CD4-positive, alpha-beta T cell treated with Interleukin-10 for 1 hour (primary cell): ENCODE measurements around the gene PRAC1.
"Not testable (repeated sequence)": the region's sequence is repeated elsewhere in the genome, so short reads cannot be mapped to it uniquely, and the experiment has no call there.

Experiments
- DNase-seq: peaks from one replicate; pipeline ENCODE4 v3.0.0-alpha.2; 2020

The PRAC1 gene

DNA sequence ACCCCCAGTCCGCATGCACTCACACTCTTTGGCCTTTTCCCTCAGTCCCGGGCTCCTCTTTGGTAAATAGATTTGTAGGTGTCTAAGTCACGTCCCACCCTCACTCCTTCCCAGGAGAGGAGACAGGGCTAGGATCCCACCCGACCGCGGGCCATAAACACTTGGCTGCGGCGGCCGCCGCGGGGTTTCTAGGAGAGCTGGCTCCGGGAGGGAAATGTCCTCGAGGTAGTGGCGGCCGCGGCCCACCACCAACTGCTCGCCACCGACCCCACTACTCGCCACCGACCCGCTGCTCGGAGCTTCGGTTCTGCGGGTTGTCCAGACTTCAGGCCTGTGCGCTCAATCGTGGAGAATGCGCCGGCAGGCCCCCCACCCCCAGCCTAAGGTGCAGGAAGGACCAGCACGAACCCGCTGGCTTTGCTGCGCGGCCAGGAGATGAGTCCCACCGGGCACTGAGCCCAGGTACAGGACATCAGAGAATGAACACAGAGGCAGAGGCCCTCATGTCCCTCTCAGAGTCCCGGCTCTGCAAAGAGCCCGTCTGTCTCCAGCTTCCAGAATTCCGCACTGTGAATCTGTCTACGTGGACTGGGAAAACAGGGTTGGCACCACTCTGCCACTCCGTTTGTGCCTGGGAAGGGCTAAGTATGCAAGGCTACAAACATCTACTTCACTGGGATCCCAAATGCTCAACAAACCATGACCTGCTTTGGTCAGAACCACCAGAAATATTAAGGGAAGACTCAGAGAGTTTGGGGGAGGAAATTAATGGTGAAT lies 3.2 kb upstream of the PRAC1 start:
- DNase-seq = no peak

GRCh38 chr17:48725004-48725287 lies 2.6 kb upstream of the PRAC1 start:
- DNase-seq = no peak

DNA sequence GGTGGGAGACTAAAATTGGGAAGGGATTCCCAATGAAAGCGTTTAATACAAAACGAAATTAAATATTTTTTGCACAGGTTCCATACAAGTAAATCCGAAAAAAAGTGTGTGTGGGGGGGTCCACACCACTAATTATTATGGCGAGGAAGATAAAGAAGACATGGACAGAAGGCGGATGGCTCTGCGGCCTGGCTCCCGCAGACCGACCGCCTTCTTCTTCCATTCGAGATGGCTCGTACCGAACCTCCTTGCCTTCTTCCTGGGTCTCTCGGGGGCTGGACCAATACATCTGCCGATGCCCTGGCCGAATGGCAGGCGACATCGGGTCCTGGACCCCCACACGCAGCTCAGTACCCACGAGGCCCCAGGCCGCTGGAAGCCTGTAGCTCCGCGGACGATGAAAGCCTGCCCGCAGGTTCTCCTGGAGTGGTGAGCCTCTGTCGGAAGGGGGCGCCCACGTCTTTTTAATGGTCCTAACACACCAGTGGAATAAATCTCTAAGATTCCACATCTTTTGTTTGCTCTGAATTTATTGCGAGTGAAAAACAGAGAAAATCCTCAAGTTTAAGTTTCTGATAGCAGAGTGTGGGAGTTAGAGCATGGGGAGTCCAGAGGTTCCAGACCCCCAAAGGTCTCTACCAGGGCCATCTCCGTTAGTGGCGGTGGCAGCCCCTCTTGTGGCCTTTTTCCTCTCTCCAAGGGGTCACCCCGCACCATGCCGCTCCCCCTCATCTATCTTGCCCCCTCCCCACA lies 2.1 kb upstream of the PRAC1 start:
- DNase-seq = peak; percentile 78

- DNase-seq = no peak
Observed at GRCh38 chr17:48723423-48724250, 1.3 kb upstream of the PRAC1 start.

GRCh38 chr17:48722915-48723422 lies 651 bp upstream of the PRAC1 start, which contains the start of gene PRAC2:
PRAC2 (plus strand) TSS chr17:48723185; CDS start chr17:48724411, 1,226 bp downstream.
- DNase-seq = no peak

DNA sequence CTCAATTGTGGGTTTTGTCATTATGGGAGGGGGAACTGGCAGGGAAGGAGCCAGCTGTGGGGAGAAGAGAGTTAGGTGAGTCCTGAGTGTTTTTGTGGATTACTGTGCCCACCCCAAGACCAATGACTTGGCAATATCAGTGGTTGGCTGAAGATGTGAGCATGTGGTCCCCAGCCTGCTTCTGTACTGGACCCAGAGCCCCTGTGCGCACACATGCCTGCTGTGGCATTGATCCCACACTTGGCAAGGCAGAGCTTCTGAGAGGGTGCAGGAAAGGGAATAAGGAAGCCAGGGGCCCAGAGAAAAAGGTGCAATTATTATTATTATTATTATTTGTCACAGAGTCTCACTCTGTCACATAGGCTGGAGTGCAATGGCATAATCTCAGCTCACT lies 1.3 kb downstream of the PRAC1 start:
- no peak for DNase-seq

- no peak for DNase-seq
Observed at GRCh38 chr17:48720266-48721008, 1.9 kb downstream of the PRAC1 start.

DNA sequence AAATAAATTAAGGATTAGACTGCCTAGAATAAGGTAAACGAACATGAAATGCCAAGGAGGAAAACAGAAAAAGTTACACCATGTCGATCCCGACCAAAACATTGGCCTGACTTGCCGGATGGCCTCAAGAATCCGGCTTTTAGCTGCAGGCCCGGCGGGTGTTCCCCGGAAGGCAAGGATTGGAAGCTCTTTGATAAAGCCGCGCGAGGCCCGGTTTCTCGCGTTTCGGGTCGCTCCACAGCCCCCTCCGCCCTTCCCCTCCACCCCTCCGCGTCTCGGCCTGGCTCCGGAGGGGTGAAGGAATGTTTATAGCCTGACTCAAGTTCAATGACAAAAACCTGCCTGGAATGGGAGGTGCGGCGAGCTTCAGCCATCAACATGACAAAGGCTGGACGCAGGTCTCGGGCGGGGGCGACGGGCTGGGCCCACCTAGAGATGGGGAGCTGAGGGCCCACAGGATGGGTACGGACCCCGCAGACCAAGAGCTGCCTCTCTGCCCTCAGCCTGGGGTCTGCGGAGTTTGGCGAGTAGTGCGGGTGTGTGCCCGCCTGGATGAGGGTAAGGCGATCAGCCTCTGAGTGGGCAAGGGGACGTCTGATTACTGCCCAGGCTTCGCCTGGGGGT lies 2.6 kb downstream of the PRAC1 start:
- DNase-seq = no peak

DNA sequence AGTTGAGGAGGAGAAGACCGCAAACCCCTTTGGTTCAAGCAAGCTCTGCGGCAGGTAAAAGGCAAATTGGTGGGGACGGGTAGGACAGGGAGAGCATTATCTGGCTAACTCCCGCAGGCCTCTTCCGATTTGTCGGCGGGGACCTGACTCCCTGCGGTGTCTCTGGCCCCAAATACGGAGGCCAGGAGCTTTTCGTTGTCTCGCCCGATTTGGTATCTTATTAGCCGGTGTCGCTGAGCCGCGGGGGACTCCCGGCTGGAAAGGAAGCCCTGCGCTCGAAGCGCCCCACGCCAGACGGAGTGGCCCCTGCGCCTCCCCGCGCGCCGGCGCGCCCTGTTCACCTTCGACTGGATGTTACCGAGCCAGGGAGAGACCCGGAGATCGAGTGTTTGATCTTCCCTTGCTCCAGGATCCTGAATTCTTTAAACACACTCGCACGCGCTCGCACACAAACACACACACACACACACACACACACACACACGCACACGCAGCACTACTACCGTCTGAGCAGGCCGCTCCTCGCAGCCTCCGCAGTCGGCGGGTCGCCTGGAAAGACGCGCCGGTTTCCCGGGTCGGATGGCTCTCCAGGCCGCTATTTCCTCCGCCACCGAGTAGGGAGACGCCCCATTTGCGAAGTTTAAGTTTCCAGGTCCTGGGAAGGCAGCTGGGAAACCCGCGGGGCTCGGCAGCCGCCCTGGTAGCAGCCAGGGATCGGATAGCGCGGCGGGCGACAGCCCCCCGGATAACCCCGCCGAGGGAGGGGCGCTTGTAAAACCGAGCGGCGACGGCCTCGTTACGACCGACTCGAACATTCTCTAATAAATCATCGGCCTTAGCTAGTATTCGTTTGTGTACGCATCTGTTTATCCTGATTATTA lies 3.3 kb downstream of the PRAC1 start:
- DNase-seq = no peak

GRCh38 chr17:48718227-48718760 lies 4.0 kb downstream of the PRAC1 start:
- DNase-seq = no peak

- DNase-seq = no peak
Observed at GRCh38 chr17:48717367-48718226, 4.7 kb downstream of the PRAC1 start.

- DNase-seq = not testable (repeated sequence)
Observed at GRCh38 chr17:48716549-48716948, 5.8 kb downstream of the PRAC1 start.

DNA sequence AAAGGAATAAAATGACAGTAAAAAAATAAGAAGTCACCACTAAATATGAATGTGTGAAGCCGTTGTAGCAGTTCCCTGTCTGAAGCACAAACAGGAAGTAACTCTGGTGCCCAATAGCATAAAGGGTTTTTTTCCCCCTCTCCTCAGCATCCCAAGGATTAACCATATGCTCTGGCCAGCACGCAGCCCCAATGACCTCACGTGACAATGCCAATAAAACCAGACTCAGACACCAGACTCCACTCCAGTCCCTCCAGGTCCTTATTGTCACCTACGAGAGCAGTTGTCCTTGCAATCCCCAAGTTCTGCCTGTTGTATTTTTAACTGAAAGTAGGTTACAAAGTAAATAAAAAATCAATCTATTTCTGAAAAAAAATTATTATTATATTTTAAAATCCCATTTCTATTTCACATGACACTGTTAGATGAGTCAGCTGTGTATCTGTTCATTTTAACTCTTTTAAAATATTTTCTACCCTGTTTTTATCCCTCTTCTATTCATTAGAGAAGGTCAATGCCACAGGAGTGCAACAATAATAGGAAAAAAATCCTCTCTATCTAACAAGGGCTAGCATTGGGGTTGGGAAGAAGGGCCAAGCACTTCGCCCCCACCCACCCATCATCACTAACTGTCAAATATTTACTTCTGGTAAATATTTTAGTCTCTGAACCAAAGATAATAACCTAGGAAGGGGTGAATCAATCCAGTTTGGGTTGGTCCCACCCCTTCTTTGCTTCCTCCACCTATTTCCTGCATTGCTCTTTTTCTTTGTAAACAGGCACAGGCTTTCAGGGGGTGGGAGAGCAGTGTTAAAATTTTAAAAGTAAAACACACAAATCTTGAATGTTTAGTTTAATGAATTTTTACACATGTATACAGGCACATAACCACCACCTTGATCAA lies 6.6 kb downstream of the PRAC1 start:
- no peak for DNase-seq

DNA sequence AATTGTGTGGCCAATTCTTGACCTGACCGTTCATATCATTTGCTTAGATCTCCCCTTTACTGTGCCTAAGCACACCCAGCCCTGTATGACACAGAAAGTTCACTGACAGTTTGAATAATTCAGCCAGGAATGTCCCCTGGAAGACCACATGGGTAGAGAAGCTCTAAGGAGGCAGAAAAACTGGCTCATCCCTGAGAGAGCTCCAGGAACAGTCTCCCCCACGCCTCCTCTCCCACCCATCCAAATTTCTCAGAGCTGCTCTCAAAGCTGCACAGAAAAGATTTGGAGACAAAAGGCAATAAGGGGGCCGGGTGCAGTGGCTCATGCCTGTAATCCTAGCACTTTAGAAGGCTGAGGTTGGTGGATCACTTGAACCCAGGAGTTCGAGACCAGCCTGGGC lies 11.2 kb downstream of the PRAC1 start:
- no peak for DNase-seq

DNA sequence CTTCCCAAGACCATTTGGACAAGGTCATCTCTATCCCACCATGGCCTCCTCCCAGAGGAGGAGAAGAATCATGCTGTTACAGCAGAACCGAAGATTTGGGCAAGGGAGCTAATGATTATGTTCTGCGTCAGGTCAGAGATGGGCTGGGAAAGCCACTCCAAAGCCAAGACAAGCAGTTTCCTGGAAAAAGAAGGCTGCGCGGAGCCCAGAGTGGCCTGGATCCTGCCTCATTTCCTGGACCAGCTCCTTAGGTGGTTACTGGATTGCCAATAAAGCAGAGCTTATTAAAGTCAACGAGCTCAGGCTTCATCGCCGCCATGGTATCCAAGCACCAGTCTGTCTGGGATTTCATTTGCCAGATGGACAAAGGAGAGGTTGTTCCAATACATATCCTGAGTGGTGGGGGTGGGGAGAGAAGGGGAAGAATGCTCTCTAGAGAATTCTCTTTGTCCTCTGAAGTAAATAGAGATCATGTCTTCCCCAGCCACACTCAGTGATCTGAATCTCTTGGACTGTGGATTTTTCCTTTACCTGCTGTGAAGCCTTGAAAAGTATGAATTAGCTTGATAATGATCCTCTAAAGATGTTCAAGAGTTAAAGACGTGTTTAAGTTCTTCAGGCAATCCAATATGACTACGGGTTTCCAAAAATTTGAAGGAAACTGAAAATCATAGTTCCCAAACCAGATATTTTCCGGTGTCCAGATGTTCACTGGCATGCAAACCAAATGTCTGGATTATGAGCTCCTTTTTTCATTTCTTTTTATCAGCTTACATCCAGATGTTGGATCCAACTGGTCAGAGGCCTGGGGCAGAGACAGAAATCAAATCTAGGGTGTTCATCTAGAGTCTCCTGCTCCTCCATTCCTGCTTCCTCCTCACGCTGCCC lies 17.7 kb downstream of the PRAC1 start:
- DNase-seq = no peak

GRCh38 chr17:48701864-48702532 lies 20.3 kb downstream of the PRAC1 start:
- DNase-seq = no peak

GRCh38 chr17:48693178-48693577 lies 29.1 kb downstream of the PRAC1 start:
- DNase-seq = no peak
